ENCODE measurements around the gene EEF1B2.
A peak's percentile ranks its signal among the peaks of the same experiment; 100 is the strongest.
"Not testable (repeated sequence)": the region's sequence is repeated elsewhere in the genome, so short reads cannot be mapped to it uniquely, and the experiment has no call there.

EEF1B2 gene

GRCh38 chr2:206159346-206160124 is at the start of gene EEF1B2, which contains the start of gene NDUFS1:
TSS of gene EEF1B2 (plus strand) at chr2:206159895. CDS start at chr2:206159980, 85 bp downstream.
TSS of gene NDUFS1 (minus strand) at chr2:206159444. CDS start at chr2:206153678, 5,766 bp downstream.
- Histone ChIP-seq H3K27ac (ENCODE audit: low read depth, low read length) (peak within 1 kb of the TSS; percentile 89), H3K4me3 (ENCODE audit: low read length) (peak within 1 kb of the TSS; percentile 77), H3K9ac (ENCODE audit: low read length) (peak within 1 kb of the TSS; percentile 64), H3K4me1 (ENCODE audit: control insufficient read depth, insufficient read depth, low read length) (peaks cover 3% of the 10 kb centered on the region), H3K36me3 (ENCODE audit: control insufficient read depth, insufficient read depth, low read length) (peaks cover 5% of the 10 kb centered on the region), H3K27me3 (ENCODE audit: control insufficient read depth, insufficient read depth, low read length) (no peaks in the 10 kb centered on the region)

- H3K27me3 ChIP-seq (ENCODE audit: control insufficient read depth, insufficient read depth, low read length) = no peaks in the 10 kb centered on the region
- no peaks in the 10 kb centered on the region for H3K36me3 ChIP-seq (ENCODE audit: control insufficient read depth, insufficient read depth, low read length)
- no peak overlapping the region for H3K4me3 ChIP-seq (ENCODE audit: low read length)
- H3K27ac ChIP-seq (ENCODE audit: low read depth, low read length) = no peak overlapping the region
- no peak overlapping the region for H3K9ac ChIP-seq (ENCODE audit: low read length)
- no peaks in the 10 kb centered on the region for H3K4me1 ChIP-seq (ENCODE audit: control insufficient read depth, insufficient read depth, low read length)
Measured at GRCh38 chr2:206112108-206112507, 47.6 kb upstream of the EEF1B2 start.

- Histone ChIP-seq H3K27ac (ENCODE audit: low read depth, low read length) (no peak overlapping the region), H3K27me3 (ENCODE audit: control insufficient read depth, insufficient read depth, low read length) (no peaks in the 10 kb centered on the region), H3K9ac (ENCODE audit: low read length) (no peak overlapping the region), H3K4me1 (ENCODE audit: control insufficient read depth, insufficient read depth, low read length) (no peaks in the 10 kb centered on the region), H3K4me3 (ENCODE audit: low read length) (no peak overlapping the region), H3K36me3 (ENCODE audit: control insufficient read depth, insufficient read depth, low read length) (no peaks in the 10 kb centered on the region)
Measured at GRCh38 chr2:206112846-206113547, 46.7 kb upstream of the EEF1B2 start.

- H3K27me3 ChIP-seq (ENCODE audit: control insufficient read depth, insufficient read depth, low read length) = no peaks in the 10 kb centered on the region
- no peak overlapping the region for H3K27ac ChIP-seq (ENCODE audit: low read depth, low read length)
- H3K36me3 ChIP-seq (ENCODE audit: control insufficient read depth, insufficient read depth, low read length) = peaks cover 2% of the 10 kb centered on the region
- H3K9ac ChIP-seq (ENCODE audit: low read length) = no peak overlapping the region
- H3K4me3 ChIP-seq (ENCODE audit: low read length) = no peak overlapping the region
- H3K4me1 ChIP-seq (ENCODE audit: control insufficient read depth, insufficient read depth, low read length) = no peaks in the 10 kb centered on the region
Measured at GRCh38 chr2:206115026-206115578, 44.6 kb upstream of the EEF1B2 start.

- H3K36me3 ChIP-seq (ENCODE audit: control insufficient read depth, insufficient read depth, low read length) = peaks cover 10% of the 10 kb centered on the region
- H3K27me3 ChIP-seq (ENCODE audit: control insufficient read depth, insufficient read depth, low read length) = no peaks in the 10 kb centered on the region
Measured at GRCh38 chr2:206116278-206116677, 43.4 kb upstream of the EEF1B2 start.

GRCh38 chr2:206122569-206122968 is 37.1 kb upstream of the EEF1B2 start:
- not testable (repeated sequence) for H3K9ac ChIP-seq (ENCODE audit: low read length); H3K27ac ChIP-seq (ENCODE audit: low read depth, low read length); H3K4me3 ChIP-seq (ENCODE audit: low read length); H3K27me3 ChIP-seq (ENCODE audit: control insufficient read depth, insufficient read depth, low read length); H3K4me1 ChIP-seq (ENCODE audit: control insufficient read depth, insufficient read depth, low read length)
- H3K36me3 ChIP-seq (ENCODE audit: control insufficient read depth, insufficient read depth, low read length) = peaks cover 17% of the 10 kb centered on the region

More at GRCh38 chr2:206116278-206116677, 43.4 kb upstream of the EEF1B2 start:
- H3K4me1 ChIP-seq (ENCODE audit: control insufficient read depth, insufficient read depth, low read length) = no peaks in the 10 kb centered on the region
- H3K9ac ChIP-seq (ENCODE audit: low read length) = no peak overlapping the region
- no peak overlapping the region for H3K27ac ChIP-seq (ENCODE audit: low read depth, low read length)
- H3K4me3 ChIP-seq (ENCODE audit: low read length) = no peak overlapping the region

GRCh38 chr2:206125901-206126300 is 33.8 kb upstream of the EEF1B2 start:
- Histone ChIP-seq H3K27ac (ENCODE audit: low read depth, low read length) (no peak overlapping the region), H3K4me3 (ENCODE audit: low read length) (no peak overlapping the region), H3K9ac (ENCODE audit: low read length) (no peak overlapping the region), H3K4me1 (ENCODE audit: control insufficient read depth, insufficient read depth, low read length) (no peaks in the 10 kb centered on the region), H3K27me3 (ENCODE audit: control insufficient read depth, insufficient read depth, low read length) (no peaks in the 10 kb centered on the region), H3K36me3 (ENCODE audit: control insufficient read depth, insufficient read depth, low read length) (peaks cover 20% of the 10 kb centered on the region)

GRCh38 chr2:206127656-206128055 is 32.0 kb upstream of the EEF1B2 start:
- Histone ChIP-seq H3K4me1 (ENCODE audit: control insufficient read depth, insufficient read depth, low read length) (no peaks in the 10 kb centered on the region), H3K9ac (ENCODE audit: low read length) (no peak overlapping the region), H3K27ac (ENCODE audit: low read depth, low read length) (no peak overlapping the region), H3K4me3 (ENCODE audit: low read length) (no peak overlapping the region), H3K27me3 (ENCODE audit: control insufficient read depth, insufficient read depth, low read length) (no peaks in the 10 kb centered on the region), H3K36me3 (ENCODE audit: control insufficient read depth, insufficient read depth, low read length) (peaks cover 20% of the 10 kb centered on the region)

GRCh38 chr2:206143451-206143850 is 16.2 kb upstream of the EEF1B2 start:
- Histone ChIP-seq H3K4me1 (ENCODE audit: control insufficient read depth, insufficient read depth, low read length) (no peaks in the 10 kb centered on the region), H3K9ac (ENCODE audit: low read length) (no peak overlapping the region), H3K27ac (ENCODE audit: low read depth, low read length) (no peak overlapping the region), H3K4me3 (ENCODE audit: low read length) (no peak overlapping the region), H3K27me3 (ENCODE audit: control insufficient read depth, insufficient read depth, low read length) (no peaks in the 10 kb centered on the region), H3K36me3 (ENCODE audit: control insufficient read depth, insufficient read depth, low read length) (peaks cover 36% of the 10 kb centered on the region)

GRCh38 chr2:206144383-206144782 is 15.3 kb upstream of the EEF1B2 start:
- peaks cover 34% of the 10 kb centered on the region for H3K36me3 ChIP-seq (ENCODE audit: control insufficient read depth, insufficient read depth, low read length)
- H3K4me3 ChIP-seq (ENCODE audit: low read length) = no peak overlapping the region
- no peak overlapping the region for H3K9ac ChIP-seq (ENCODE audit: low read length)
- H3K27me3 ChIP-seq (ENCODE audit: control insufficient read depth, insufficient read depth, low read length) = no peaks in the 10 kb centered on the region
- H3K27ac ChIP-seq (ENCODE audit: low read depth, low read length) = no peak overlapping the region
- no peaks in the 10 kb centered on the region for H3K4me1 ChIP-seq (ENCODE audit: control insufficient read depth, insufficient read depth, low read length)

- no peaks in the 10 kb centered on the region for H3K27me3 ChIP-seq (ENCODE audit: control insufficient read depth, insufficient read depth, low read length)
- H3K4me3 ChIP-seq (ENCODE audit: low read length) = no peak overlapping the region
- no peak overlapping the region for H3K9ac ChIP-seq (ENCODE audit: low read length)
- no peak overlapping the region for H3K27ac ChIP-seq (ENCODE audit: low read depth, low read length)
- H3K36me3 ChIP-seq (ENCODE audit: control insufficient read depth, insufficient read depth, low read length) = peaks cover 36% of the 10 kb centered on the region
- no peaks in the 10 kb centered on the region for H3K4me1 ChIP-seq (ENCODE audit: control insufficient read depth, insufficient read depth, low read length)
Measured at GRCh38 chr2:206145665-206146064, 14.0 kb upstream of the EEF1B2 start.

GRCh38 chr2:206149330-206149729 is 10.4 kb upstream of the EEF1B2 start:
- Histone ChIP-seq H3K4me1 (ENCODE audit: control insufficient read depth, insufficient read depth, low read length) (peaks cover 3% of the 10 kb centered on the region), H3K4me3 (ENCODE audit: low read length) (no peak overlapping the region), H3K27ac (ENCODE audit: low read depth, low read length) (no peak overlapping the region), H3K36me3 (ENCODE audit: control insufficient read depth, insufficient read depth, low read length) (peaks cover 25% of the 10 kb centered on the region), H3K27me3 (ENCODE audit: control insufficient read depth, insufficient read depth, low read length) (no peaks in the 10 kb centered on the region), H3K9ac (ENCODE audit: low read length) (no peak overlapping the region)

Data from rectal smooth muscle tissue (tissue), 1 donor.